GM18519 (cell line): ENCODE data around the gene SFTPA2.
"Not testable (repeated sequence)": the region's sequence is repeated elsewhere in the genome, so short reads cannot be mapped to it uniquely, and the experiment has no call there.

ENCODE experiments used
- ATAC-seq: cut with Tn5 transposase; IDR thresholded peaks from one replicate; pipeline ENCODE4 v1.9.1; 2021; ENCODE audit warnings: mild to moderate bottlenecking, moderate library complexity; ENCODE audit not compliant: unreplicated experiment, low FRiP score

The SFTPA2 gene

GRCh38 chr10:79561257-79561656 lies 1.1 kb upstream of the SFTPA2 start:
- no peak for ATAC-seq

GRCh38 chr10:79559726-79560125 lies 481 bp downstream of the SFTPA2 start:
- ATAC-seq: no peak

GRCh38 chr10:79556961-79557360 lies 3.2 kb downstream of the SFTPA2 start:
- not testable (repeated sequence) for ATAC-seq

- no peak for ATAC-seq
These were observed 4.6 kb downstream of the SFTPA2 start for GRCh38 chr10:79555354-79556309.

- ATAC-seq: no peak
These were observed 8.1 kb downstream of the SFTPA2 start for GRCh38 chr10:79552143-79552542.

GRCh38 chr10:79547973-79548372 lies 12.2 kb downstream of the SFTPA2 start:
- no peak for ATAC-seq

GRCh38 chr10:79547128-79547527 lies 13.1 kb downstream of the SFTPA2 start:
- ATAC-seq: not testable (repeated sequence)

- not testable (repeated sequence) for ATAC-seq
These were observed 15.1 kb downstream of the SFTPA2 start for GRCh38 chr10:79544926-79545659.

GRCh38 chr10:79544408-79544807 lies 15.8 kb downstream of the SFTPA2 start:
- ATAC-seq: not testable (repeated sequence)

GRCh38 chr10:79542626-79543025 lies 17.6 kb downstream of the SFTPA2 start:
- no peak for ATAC-seq

- ATAC-seq: peak; percentile 95
These were observed 19.3 kb downstream of the SFTPA2 start for GRCh38 chr10:79540930-79541329.

- ATAC-seq: not testable (repeated sequence)
These were observed 21.9 kb downstream of the SFTPA2 start for GRCh38 chr10:79538311-79538710.

GRCh38 chr10:79533903-79534175 lies 26.4 kb downstream of the SFTPA2 start:
- not testable (repeated sequence) for ATAC-seq

GRCh38 chr10:79533142-79533902 lies 26.9 kb downstream of the SFTPA2 start:
- not testable (repeated sequence) for ATAC-seq

GRCh38 chr10:79528261-79528660 lies 31.9 kb downstream of the SFTPA2 start:
- ATAC-seq: not testable (repeated sequence)

GRCh38 chr10:79525049-79525710 lies 35.0 kb downstream of the SFTPA2 start:
- ATAC-seq: peak; percentile 89

- not testable (repeated sequence) for ATAC-seq
These were observed 36.9 kb downstream of the SFTPA2 start for GRCh38 chr10:79523157-79523853.

GRCh38 chr10:79522464-79522863 lies 37.7 kb downstream of the SFTPA2 start:
- ATAC-seq: not testable (repeated sequence)

GRCh38 chr10:79521751-79522150 lies 38.5 kb downstream of the SFTPA2 start:
- not testable (repeated sequence) for ATAC-seq

GRCh38 chr10:79517567-79517966 lies 42.6 kb downstream of the SFTPA2 start:
- ATAC-seq: not testable (repeated sequence)
